Middle frontal gyrus (tissue), 1 donor: ENCODE measurements around the gene C5orf52.
"Not testable (repeated sequence)": the region's sequence is repeated elsewhere in the genome, so short reads cannot be mapped to it uniquely, and the experiment has no call there.

Source experiments
- DNase-seq: peaks from one replicate; pipeline ENCODE4 v3.0.0-alpha.2; 2015; ENCODE audit warnings: low spot score; ENCODE audit errors: extremely low spot score

C5orf52 gene

GRCh38 chr5:157677931-157678330 is 6.6 kb downstream of the C5orf52 start:
- no peak for DNase-seq

GRCh38 chr5:157679801-157680200 is 8.5 kb downstream of the C5orf52 start:
- DNase-seq = no peak

GRCh38 chr5:157680239-157680638 is 8.9 kb downstream of the C5orf52 start:
- DNase-seq = no peak

GRCh38 chr5:157681048-157681447 is 9.7 kb downstream of the C5orf52 start:
- no peak for DNase-seq

- no peak for DNase-seq
Observed at GRCh38 chr5:157682257-157682656, 10.9 kb downstream of the C5orf52 start.

- DNase-seq = not testable (repeated sequence)
Observed at GRCh38 chr5:157686276-157687197, 15.2 kb downstream of the C5orf52 start.

GRCh38 chr5:157687198-157687554 is 15.8 kb downstream of the C5orf52 start:
- no peak for DNase-seq

- DNase-seq = no peak
Observed at GRCh38 chr5:157689942-157690689, 18.8 kb downstream of the C5orf52 start.

- no peak for DNase-seq
Observed at GRCh38 chr5:157690690-157691433, 19.5 kb downstream of the C5orf52 start.

- DNase-seq = not testable (repeated sequence)
Observed at GRCh38 chr5:157693816-157694215, 22.5 kb downstream of the C5orf52 start.

- DNase-seq = not testable (repeated sequence)
Observed at GRCh38 chr5:157696154-157696553, 24.8 kb downstream of the C5orf52 start.

GRCh38 chr5:157698674-157699073 is 27.3 kb downstream of the C5orf52 start:
- not testable (repeated sequence) for DNase-seq

- no peak for DNase-seq
Observed at GRCh38 chr5:157703736-157704135, 32.4 kb downstream of the C5orf52 start.

- no peak for DNase-seq
Observed at GRCh38 chr5:157708866-157709265, 37.5 kb downstream of the C5orf52 start.

GRCh38 chr5:157709346-157709745 is 38.0 kb downstream of the C5orf52 start:
- DNase-seq = no peak

GRCh38 chr5:157710431-157710830 is 39.1 kb downstream of the C5orf52 start:
- no peak for DNase-seq

GRCh38 chr5:157710882-157711281 is 39.5 kb downstream of the C5orf52 start:
- no peak for DNase-seq

GRCh38 chr5:157713830-157714595 is 42.7 kb downstream of the C5orf52 start:
- DNase-seq = no peak

GRCh38 chr5:157714596-157714864 is 43.2 kb downstream of the C5orf52 start:
- DNase-seq = peak; percentile 32

GRCh38 chr5:157718519-157718918 is 47.2 kb downstream of the C5orf52 start:
- peak; percentile 65 for DNase-seq

- DNase-seq = no peak
Observed at GRCh38 chr5:157719245-157719644, 47.9 kb downstream of the C5orf52 start.
